Head of caudate nucleus (tissue), 42 donors: ENCODE measurements around the gene NPFFR2.
A peak's percentile ranks its signal among the peaks of the same experiment; 100 is the strongest.
"Not testable (repeated sequence)": the region's sequence is repeated elsewhere in the genome, so short reads cannot be mapped to it uniquely, and the experiment has no call there.

Source experiments
- DNase-seq, 42 donors: peaks; one replicate each; pipeline versions ENCODE4 v3.0.0 to v3.0.0-alpha.2; 2020 to 2021; ENCODE audit warnings: mixed read lengths in 7 of 42
- intact Hi-C: fragments of 100-400 bp; cut with DNase I; formaldehyde crosslinking; loops from one replicate; pipeline ENCODE4 v1.15.0; 2022

NPFFR2 gene

GRCh38 chr4:72109959-72110497 lies 78.2 kb downstream of the NPFFR2 start:
- intact Hi-C loops: no loop called here
- no peak for DNase-seq

- intact Hi-C loops: no loop called here
- no peak for DNase-seq
Measured at GRCh38 chr4:72110886-72111285, 79.1 kb downstream of the NPFFR2 start.

- peak in 9 of 42 donors; percentile 10 to 58 (median 24) for DNase-seq
- intact Hi-C loops: no loop called here
Measured at GRCh38 chr4:72111863-72112262, 80.1 kb downstream of the NPFFR2 start.

GRCh38 chr4:72112514-72113156 lies 80.8 kb downstream of the NPFFR2 start:
- peak in 20 of 42 donors; percentile 4 to 64 (median 34) for DNase-seq
- intact Hi-C loops: no loop called here

- intact Hi-C loops: no loop called here
- DNase-seq: no peak
Measured at GRCh38 chr4:72118017-72118416, 86.2 kb downstream of the NPFFR2 start.

GRCh38 chr4:72119946-72120345 lies 88.1 kb downstream of the NPFFR2 start:
- intact Hi-C loops: no loop called here
- DNase-seq: no peak

GRCh38 chr4:72128741-72129140 lies 96.9 kb downstream of the NPFFR2 start:
- intact Hi-C loops: no loop called here
- DNase-seq: no peak

- no peak for DNase-seq
- intact Hi-C loops: no loop called here
Measured at GRCh38 chr4:72136429-72136828, 104.6 kb downstream of the NPFFR2 start.

- intact Hi-C loops, DNase-seq: not testable (repeated sequence)
Measured at GRCh38 chr4:72139997-72140396, 108.2 kb downstream of the NPFFR2 start.

- peak in 1 of 42 donors; percentile 45 for DNase-seq
- intact Hi-C loops: no loop called here
Measured at GRCh38 chr4:72144241-72144640, 112.4 kb downstream of the NPFFR2 start.

GRCh38 chr4:72152731-72153130 lies 120.9 kb downstream of the NPFFR2 start:
- intact Hi-C loops: no loop called here
- no peak for DNase-seq

GRCh38 chr4:72153634-72154033 lies 121.8 kb downstream of the NPFFR2 start:
- intact Hi-C loops, DNase-seq: not testable (repeated sequence)

GRCh38 chr4:72169285-72169684 lies 137.5 kb downstream of the NPFFR2 start:
- intact Hi-C loops, DNase-seq: not testable (repeated sequence)

GRCh38 chr4:72169861-72170260 lies 138.1 kb downstream of the NPFFR2 start:
- intact Hi-C loops: no loop called here

GRCh38 chr4:72171761-72172160 lies 140.0 kb downstream of the NPFFR2 start:
- no peak for DNase-seq
- intact Hi-C loops: no loop called here

More at GRCh38 chr4:72169861-72170260, 138.1 kb downstream of the NPFFR2 start:
- no peak for DNase-seq

GRCh38 chr4:72179342-72179741 lies 147.5 kb downstream of the NPFFR2 start:
- intact Hi-C loops: no loop called here
- no peak for DNase-seq

GRCh38 chr4:72186714-72187113 lies 154.9 kb downstream of the NPFFR2 start:
- DNase-seq: no peak
- intact Hi-C loops: no loop called here

- intact Hi-C loops: no loop called here
- peak in 20 of 42 donors; percentile 2 to 70 (median 18) for DNase-seq
Measured at GRCh38 chr4:72194046-72194445, 162.2 kb downstream of the NPFFR2 start.

GRCh38 chr4:72194453-72194852 lies 162.7 kb downstream of the NPFFR2 start:
- intact Hi-C loops: no loop called here
- no peak for DNase-seq
